OCI-M2 (cell line): ENCODE data around the gene GAK.
"Not testable (repeated sequence)": the region's sequence is repeated elsewhere in the genome, so short reads cannot be mapped to it uniquely, and the experiment has no call there.

Experiments used
- DNase-seq: peaks from one replicate; lab custom pipeline; 2025; ENCODE audit not compliant: unreplicated experiment; lab: John Stamatoyannopoulos, UW

The GAK gene

GRCh38 chr4:820230-821172, 111.6 kb downstream of the GAK start:
- DNase-seq, result no peak

- DNase-seq, result no peak
Measured at GRCh38 chr4:819401-820229, 112.5 kb downstream of the GAK start.

- DNase-seq, result no peak
Measured at GRCh38 chr4:818106-818921, 113.8 kb downstream of the GAK start.

GRCh38 chr4:815464-816146, 116.5 kb downstream of the GAK start:
- DNase-seq, result no peak

- no peak for DNase-seq
Measured at GRCh38 chr4:814312-814850, 117.7 kb downstream of the GAK start.

GRCh38 chr4:813900-814299, 118.2 kb downstream of the GAK start:
- DNase-seq, result no peak

GRCh38 chr4:808860-809570, 123.1 kb downstream of the GAK start:
- DNase-seq, result no peak

- no peak for DNase-seq
Measured at GRCh38 chr4:807792-808191, 124.3 kb downstream of the GAK start.

- DNase-seq, result not testable (repeated sequence)
Measured at GRCh38 chr4:806979-807378, 125.1 kb downstream of the GAK start.

- DNase-seq, result no peak
Measured at GRCh38 chr4:804804-805203, 127.3 kb downstream of the GAK start.

GRCh38 chr4:803884-804283, 128.2 kb downstream of the GAK start:
- DNase-seq, result no peak

- DNase-seq, result no peak
Measured at GRCh38 chr4:801436-802124, 130.5 kb downstream of the GAK start.
